HG03558 (cell line): ENCODE results near the gene STON1.
"Not testable (repeated sequence)": the region's sequence is repeated elsewhere in the genome, so short reads cannot be mapped to it uniquely, and the experiment has no call there.

ENCODE experiments used
- ATAC-seq: cut with Tn5 transposase; IDR thresholded peaks from one replicate; pipeline ENCODE4 v1.9.1; 2021; ENCODE audit warnings: moderate number of reproducible peaks; ENCODE audit not compliant: unreplicated experiment; ENCODE audit errors: extremely low read depth

STON1 gene

DNA sequence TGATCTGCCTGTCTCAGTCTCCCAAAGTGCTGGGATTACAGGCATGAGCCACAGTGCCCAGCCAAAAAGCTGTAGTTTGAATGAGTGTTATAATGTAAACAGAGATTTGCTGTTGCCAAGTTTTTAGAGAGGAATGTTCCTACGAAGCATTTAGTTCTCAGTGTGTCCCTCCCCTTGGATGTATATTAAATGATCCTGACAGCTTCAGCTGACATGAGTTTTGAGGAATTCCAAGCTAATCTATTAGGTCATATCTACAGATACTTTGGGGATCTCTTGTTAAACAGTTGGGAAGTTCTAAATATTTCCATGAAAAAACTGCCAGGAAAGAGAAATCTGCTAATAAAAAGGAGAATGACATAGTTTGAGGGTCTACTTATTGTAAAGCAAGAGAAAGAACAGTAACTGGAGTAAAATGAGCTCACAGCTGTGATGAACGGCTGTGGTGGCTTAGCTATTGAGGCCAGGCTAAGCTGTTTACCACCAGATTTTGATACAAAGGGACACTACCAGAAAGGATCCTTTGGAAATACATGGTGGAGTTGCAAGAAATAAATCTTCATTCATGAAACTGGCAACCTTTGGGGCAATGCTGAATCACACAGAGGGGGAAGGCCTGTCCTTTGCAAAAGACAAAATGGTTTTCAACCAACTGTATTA, 2.6 kb upstream of the STON1 start:
- no peak for ATAC-seq

DNA sequence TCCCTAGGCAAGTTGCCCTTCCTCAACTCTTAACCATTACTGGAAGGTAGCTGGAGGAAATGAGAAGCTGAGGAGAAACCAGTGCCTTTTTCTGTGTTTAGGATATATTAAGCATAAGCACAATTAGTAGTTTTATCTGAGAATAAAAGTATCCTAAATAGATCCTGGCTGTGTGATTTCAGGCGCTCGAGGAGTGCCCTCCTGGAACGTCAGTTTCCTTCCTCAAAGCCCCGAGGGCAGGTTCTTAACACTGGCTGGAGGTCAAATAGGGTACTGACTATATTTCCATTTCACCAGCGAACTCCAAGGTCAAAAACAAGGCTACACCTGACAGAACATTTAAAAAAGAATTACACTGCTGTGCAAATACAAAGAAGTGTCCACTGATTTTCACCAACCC, 1.5 kb upstream of the STON1 start:
- no peak for ATAC-seq

DNA sequence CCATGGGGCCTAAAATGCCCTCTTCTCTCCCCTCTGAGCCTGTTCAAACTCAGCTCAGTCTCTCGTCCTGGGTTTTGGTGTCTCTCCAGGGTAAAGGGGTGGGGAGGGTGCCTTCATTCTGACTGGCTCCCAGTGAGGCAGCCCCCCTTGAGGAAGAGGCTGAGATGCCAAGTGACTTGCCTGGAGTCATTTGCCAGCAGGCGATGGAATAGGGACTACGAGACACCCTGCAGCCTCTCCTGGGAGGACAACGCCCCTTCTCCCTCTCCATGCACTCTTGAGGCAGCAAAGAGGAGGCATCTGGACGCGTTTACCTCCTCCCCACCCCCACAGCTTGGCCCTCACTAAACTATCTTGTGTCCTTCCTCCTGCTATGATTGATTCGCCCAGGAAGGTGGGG, 760 bp upstream of the STON1 start:
- no peak for ATAC-seq

DNA sequence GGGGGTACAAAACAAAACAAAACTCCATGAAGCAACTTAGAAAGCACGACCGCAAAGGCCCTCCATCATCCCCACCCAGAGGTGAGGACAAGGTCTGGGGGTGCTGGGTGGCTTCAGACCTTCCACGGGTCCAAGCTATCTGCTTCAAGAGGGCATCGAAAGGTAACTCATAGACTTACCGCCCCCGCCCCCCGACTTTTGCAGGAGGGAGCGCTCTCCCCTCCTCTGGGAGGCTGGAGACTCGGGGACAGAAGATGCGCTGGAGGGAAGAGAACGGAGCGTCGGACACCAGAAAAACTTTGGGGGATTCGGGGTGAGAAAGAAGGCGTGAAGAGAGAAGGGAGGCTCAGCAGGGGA, 300 bp upstream of the STON1 start:
- ATAC-seq, result no peak

DNA sequence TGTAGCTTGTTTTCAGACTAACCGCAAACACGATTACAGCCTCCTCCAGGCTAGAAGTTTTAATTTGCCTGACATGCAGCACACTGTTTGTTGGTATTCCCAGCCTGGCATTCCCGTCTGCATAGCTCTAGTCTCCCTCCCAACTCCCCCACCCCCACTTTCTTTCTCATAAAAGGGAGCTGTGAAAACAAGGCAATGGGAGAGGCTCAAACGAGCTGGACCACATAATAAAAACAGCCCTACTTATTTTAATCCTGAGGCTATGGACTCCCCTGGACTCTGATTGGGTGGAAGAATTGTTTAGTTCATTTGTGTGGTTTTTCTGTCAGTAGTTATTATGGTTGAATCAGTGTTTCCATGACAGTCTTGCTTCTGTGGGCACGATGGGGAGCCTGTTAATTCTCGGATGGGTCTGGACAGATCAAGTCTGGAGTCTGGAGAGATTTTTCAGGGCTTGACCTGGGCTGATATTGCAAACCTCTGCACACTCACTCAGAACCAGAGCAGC, 1.2 kb downstream of the STON1 start:
- no peak for ATAC-seq

DNA sequence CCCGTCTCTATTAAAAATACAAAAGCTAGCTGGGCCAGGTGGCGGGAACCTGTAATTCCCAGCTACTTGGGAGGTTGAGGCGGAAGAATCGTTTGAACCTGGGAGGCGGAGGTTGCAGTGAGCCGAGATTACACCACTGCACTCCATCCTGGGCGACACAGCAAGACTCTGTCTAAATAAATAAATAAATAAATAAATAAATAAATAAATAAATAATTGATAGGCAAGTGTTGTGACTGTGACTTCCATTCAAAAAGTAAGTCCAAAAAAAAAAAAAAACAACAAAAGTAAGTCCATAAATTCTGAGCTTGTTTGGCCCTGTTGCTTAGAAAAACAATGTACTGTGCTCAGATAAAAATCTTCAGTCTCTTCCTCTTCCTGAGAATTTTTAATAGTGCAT, 2.2 kb downstream of the STON1 start:
- ATAC-seq, result no peak

DNA sequence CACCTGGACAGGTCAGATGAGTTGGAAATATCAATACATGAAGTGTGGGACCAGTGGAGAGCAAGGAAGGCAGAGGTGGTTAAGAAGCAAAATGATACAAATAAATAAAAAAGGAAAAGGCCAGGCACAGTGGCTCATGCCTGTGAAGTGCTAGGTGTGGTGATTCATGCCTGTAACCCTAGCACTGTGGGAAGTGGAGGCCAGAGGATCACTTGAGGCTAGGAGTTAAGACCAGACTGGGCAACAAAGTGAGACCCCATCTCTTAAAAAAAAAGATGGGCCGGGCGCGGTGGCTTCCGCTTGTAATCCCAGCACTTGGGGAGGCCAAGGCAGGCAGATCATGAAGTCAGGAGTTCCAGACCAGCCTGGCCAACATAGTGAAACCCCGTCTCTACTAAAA, 2.9 kb downstream of the STON1 start:
- no peak for ATAC-seq

DNA sequence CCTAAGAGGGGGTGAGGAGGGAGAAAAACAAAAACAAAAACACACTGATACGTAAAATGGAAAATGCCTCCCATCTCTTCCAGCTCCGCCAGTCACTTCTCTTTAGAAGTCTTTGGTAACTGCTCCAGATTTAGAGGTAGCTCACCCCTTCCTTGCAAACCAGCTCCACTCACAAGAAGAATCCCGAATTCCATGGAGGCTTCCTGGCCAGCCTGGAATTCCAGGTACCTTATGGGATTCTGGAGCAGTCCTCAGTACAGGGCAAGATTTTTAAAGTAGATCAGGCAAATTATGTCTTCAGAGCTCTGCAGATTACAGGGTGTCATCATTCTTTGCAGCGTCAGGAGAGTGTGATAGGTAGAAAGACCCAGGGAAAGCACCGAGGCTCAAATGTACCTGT, 4.8 kb downstream of the STON1 start:
- ATAC-seq, result no peak

DNA sequence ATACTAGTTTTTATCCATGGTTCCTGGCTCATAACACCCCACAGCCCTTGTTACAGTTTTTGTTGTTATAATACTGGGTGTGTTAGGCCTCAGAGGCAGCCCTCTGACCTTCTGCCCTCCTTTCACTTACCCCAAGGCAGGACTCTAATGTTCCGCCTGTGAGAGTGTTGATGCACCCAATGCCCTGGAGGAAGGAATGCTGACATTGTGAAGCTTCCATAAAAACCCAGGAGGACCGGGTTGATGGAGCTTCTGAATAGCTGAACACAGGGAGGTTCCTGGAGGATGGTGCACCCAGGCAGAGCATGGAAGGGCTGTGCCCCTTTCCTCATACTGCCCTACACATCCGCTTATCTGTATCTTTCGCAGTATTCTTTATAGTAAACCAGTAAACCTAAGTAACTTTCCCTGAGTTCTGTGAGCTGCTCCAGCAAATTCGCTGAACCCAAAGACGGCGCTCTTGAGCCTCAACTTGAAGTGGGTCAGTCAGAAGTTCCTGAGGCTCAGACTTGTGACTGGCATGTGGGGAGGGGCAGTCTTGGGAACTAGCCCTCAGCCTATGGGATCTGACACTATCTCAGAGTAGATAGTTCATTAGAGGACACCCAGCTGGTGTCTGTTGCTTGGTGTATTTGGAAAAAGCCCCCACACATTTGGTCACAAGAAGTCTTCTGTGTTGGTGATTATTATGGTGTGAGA, 10.4 kb downstream of the STON1 start:
- no peak for ATAC-seq

DNA sequence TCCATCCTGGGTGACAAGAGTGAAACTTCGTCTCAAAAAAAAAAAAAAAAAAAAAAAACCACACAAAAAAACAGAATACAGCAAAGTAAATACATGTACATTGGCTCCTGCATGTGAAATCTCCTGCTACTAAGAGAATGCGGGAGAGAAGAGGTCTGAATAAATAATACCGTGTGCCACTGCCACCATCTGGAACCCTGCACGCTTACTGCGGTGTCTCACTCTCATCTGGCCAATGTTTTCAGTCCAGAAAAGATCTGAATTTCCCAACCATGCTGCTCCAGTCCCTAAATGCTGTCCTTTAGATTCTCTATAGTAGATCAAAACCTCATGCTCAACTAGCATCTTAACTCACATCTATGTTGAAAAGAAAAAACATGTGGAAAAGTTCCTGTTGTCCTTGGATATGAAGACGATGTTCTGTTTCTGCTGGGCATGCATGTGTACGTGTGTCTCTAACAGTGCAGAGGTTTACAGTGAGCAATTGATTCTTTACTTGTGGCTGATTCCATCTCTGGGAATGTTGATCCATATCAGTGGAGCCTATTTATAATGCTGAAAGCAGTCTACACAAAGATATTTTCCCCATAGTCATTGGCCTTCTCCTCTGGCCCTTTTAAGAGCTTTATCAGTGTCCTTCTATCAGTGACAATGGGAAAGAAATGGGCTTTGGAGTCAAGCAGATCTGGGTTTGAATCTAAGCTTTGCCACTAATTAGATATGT, 11.9 kb downstream of the STON1 start:
- no peak for ATAC-seq

DNA sequence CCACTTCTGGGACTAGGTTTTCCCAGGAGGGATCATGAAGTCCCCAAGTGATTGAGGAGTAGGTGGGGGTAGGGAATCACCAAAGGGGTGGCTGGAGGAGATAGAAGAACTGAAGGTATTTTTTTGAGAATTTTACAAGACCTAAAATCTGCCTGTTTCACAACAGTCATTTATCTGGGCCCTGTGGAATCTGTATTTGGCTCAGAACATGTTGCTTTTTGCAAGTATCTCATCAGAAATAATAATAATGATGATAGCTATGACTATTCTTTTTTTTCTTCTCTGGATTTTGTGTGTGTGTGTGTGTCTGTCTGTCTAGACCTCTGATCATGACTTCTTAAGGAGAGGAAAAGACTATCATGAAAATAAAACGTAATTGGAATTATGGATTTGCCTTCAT, 13.9 kb downstream of the STON1 start:
- ATAC-seq, result no peak

DNA sequence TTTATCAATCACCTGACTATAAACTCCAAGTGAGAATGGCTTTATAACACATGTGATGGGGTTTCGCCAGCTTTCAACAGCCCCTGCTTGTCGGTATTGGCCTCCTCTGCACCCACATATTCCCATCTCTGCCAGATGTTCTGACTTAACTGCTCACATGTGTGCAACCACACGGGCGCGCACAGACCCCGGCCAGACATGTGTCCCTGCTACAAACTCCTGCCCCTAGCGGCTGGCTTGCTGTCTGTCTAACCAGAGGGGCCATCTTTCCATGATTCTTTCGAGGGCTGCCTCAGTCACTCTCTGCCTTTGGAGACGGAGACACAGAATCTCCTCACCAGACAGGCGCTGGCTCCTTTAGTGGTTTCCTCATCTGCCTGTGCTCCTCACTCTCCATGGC, 15.3 kb downstream of the STON1 start:
- ATAC-seq, result no peak

DNA sequence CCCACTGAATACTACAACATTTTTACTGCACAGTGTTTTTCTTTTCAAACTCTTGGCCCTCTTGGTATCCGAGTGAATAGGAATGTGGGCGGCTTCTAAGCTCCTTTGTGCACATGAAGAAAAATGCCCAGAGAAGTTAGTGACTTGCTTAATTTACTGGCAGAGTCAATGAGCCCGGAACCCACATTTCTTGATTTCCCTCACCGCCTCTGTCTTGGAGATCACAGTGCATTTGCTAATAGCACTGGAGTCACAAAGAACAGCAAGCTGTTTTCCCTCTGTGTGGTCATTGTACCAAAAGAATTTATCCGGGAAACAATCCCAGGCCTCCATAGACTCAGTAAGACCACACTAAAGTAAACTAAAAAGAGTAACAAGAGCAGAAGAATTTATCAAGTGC, 18.9 kb downstream of the STON1 start:
- ATAC-seq, result no peak

DNA sequence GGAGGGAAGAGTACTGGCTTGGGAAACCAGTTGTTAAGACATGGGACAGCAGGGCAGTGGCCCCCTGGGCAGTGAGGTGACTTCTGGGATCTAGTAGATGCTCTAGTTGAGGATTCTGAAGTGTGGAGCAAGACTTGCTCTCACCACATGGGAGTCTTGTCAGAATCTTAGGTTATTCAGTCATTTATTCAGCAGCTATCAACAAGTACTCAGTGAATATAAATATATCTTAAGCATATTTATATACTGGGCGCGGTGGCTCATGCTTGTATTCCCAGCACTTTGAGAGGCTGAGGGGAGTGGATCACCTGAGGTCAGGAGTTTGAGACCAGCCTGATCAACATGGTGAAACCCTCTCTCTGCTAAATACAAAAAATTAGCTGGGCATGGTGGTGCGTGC, 20.0 kb downstream of the STON1 start:
- ATAC-seq, result no peak

DNA sequence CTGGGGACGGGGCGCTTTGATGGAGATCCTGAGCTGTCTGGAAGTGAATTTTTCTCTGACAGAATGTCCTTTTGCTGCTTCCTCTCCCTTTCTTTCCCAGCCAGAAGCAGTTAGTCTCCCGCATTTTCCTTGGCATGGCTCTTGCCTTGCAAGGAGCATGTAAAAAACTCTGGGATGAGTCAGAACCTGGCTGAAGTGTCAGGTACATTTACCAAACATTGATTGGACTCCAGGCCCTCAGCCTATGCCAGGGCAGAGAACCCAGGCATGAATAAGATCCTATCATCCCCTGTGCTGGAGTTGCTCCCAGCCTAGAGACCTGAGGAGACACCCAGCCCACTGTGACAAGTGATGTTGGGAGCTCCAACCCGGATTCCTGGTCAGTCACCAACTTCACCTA, 21.6 kb downstream of the STON1 start:
- ATAC-seq, result no peak

DNA sequence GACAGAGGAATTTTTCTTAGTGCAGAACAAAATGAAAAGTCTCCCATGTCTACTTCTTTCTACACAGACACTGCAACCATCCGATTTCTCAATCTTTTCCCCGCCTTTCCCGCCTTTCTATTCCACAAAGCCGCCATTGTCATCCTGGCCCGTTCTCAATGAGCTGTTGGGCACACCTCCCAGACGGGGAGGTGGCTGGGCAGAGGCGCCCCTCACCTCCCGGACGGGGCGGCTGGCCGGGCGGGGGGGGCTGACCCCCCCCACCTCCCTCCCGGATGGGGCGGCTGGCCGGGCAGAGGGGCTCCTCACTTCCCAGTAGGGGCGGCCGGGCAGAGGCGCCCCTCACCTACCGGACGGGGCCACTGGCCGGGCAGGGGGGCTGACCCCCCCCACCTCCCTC, 25.1 kb downstream of the STON1 start:
- not testable (repeated sequence) for ATAC-seq

DNA sequence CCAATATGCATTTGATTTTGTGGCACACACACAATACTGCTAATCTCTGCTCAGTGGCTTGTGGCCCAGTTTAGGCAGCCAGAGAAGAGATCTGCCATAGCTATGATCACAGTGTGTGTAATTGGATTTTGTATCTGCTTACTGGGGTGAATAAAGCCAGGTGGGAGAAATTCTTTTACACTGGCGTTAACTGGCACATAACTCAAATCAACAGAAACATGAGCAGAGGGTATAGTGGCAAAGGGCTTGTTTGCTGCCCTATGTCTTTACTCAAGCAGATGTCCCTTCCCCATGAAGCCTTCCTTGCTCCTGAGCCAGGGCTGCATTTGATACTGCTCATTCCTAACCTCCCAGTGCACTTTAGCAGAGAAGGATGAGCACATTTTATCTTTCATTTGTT, 28.5 kb downstream of the STON1 start:
- ATAC-seq, result no peak

DNA sequence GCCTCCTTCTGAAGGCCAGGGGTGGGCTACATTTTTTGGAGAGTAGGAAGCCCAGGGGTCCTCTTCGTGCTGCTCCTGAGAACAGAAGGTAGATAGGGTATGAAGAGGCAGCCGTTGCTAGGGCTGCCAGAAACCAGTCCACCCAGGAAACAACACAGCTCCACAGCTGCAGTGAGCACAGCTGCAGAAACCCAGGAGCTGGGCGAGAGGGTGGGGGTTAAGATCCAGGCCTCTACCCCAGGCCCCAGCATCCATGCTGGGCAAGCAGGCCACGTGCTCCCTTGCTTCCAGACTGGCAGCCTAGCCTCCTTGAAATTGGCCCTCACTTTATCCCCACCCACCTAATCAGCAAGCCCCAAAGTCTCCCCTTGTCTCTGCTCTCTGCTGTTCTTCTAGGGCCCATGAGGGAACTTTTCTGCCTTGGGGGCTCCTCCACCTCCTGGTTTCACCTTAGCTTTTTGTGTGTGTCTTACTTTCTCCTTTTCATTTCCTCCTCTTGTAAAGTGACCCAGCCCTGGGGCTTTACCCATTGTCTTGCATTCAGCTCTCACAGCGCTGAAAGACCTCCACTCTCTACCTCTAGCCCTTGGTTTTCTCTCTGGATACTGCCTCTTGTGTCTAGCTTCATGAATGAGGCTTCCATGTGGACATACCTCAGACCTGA, 30.7 kb downstream of the STON1 start:
- no peak for ATAC-seq

DNA sequence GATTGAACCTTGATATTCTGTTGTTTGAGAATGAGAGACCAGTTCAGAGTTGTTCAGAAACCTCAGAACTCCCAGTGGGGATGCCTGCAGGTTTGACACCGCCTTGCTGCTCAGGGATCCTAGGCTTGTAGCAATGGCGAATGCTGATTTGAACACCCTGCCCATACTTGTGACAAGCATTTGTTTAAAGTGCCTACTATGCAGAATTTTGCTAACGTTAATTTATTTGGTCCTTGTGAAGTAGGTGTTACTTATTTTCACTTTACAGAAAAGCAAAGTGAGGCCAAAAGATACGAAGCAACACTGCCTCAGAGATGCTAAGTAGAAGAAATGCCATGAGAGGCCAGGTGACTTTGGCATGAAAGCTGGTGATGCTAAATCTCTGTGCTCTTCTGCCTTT, 32.3 kb downstream of the STON1 start:
- no peak for ATAC-seq

DNA sequence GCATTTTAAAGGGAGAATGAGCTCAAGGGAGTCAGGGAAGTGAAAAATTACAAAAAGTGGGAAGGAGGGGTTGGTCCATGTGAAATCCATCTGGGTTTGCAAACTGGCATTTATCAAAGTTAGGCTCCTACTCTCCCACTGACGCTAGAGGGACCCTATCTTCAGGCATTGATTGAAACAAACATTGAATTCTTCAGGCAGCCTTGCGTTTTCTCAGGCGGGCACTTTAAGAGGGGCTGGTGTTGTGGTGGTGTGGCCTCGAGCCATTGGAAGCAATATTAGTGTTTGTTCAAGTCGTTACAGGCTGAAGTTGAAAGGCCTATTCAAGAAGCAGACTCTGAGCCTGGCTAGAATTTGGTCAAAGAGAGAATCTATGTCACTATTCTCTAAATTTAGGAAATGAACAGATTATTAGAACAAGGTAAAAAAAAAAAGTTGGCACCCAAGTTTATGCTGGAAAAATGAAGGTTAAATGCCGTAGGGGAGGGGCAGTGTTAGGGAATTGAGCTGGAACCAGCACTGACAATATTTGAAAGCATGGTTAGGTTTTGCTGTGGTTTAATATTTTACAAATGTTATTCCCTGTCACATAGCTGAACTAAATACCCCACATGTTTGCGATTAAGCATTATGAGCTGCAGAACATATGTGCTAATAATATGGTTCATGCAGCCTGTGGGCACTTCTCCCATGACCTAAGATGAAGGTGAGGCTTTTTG, 36.8 kb downstream of the STON1 start:
- no peak for ATAC-seq
